MM.1S (cell line): ENCODE data around the gene STK17A.
"Not testable (repeated sequence)": the region's sequence is repeated elsewhere in the genome, so short reads cannot be mapped to it uniquely, and the experiment has no call there.

ENCODE experiments used
- EZH2 ChIP-seq: fragments of 300-600 bp; sonication (generic); optimal IDR thresholded peaks from 2 replicates; pipeline ENCODE3; 2017; ENCODE audit warnings: low read depth, mild to moderate bottlenecking, antibody characterized with exemption, low read length, mixed read lengths
- EZH2phosphoT487 ChIP-seq: fragments of 300-600 bp; sonication (generic); IDR thresholded peaks from 2 replicates; pipeline ENCODE4 v1.6.1; 2018; ENCODE audit warnings: antibody characterized with exemption, low read length
- TF ChIP-seq, protein P1 (sequence below): fragments of 300-600 bp; sonication (generic); IDR thresholded peaks from 2 replicates; pipeline ENCODE4 v1.5.1; 2016; ENCODE audit warnings: antibody characterized with exemption, low read length, mixed read lengths

GRCh38 chr7:43596426-43596825 is 13.5 kb downstream of the STK17A start:
- TF ChIP-seq, protein P1, sequence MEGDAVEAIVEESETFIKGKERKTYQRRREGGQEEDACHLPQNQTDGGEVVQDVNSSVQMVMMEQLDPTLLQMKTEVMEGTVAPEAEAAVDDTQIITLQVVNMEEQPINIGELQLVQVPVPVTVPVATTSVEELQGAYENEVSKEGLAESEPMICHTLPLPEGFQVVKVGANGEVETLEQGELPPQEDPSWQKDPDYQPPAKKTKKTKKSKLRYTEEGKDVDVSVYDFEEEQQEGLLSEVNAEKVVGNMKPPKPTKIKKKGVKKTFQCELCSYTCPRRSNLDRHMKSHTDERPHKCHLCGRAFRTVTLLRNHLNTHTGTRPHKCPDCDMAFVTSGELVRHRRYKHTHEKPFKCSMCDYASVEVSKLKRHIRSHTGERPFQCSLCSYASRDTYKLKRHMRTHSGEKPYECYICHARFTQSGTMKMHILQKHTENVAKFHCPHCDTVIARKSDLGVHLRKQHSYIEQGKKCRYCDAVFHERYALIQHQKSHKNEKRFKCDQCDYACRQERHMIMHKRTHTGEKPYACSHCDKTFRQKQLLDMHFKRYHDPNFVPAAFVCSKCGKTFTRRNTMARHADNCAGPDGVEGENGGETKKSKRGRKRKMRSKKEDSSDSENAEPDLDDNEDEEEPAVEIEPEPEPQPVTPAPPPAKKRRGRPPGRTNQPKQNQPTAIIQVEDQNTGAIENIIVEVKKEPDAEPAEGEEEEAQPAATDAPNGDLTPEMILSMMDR = not testable (repeated sequence)
- not testable (repeated sequence) for TF ChIP-seq EZH2, EZH2phosphoT487
